ENCODE measurements around the gene BCAS1. TPM values are rescaled to one million over a fixed set of nuclear protein-coding genes. Genes with fewer than 3 reads are reported as not detected.

BCAS1 gene
- total RNA-seq, 1 experiment from 2014 or later, result 0.17 TPM

GRCh38 chr20:53983401-53983800 lies 87.0 kb downstream of the BCAS1 start:
- POLR2A ChIA-PET, result no interaction called here
- CTCF ChIA-PET, result no interaction called here
- intact Hi-C loops (cut with micrococcal nuclease), result loop anchor here (10.0 kb wide), 1 partner anchor 661 kb away; no protein-coding TSS in a partner anchor

More at GRCh38 chr20:53983401-53983800, 87.0 kb downstream of the BCAS1 start:
- H3K9me3 ChIP-seq (ENCODE audit: control insufficient read depth in 1 of 2, insufficient read depth in 1 of 2, low read depth in 1 of 2, low read length in 2 of 2), result no peaks in the 10 kb centered on the region
- H3K4me3 ChIP-seq (replicated peaks in 1 of 2; ENCODE audit: low read depth in 1 of 2, low read length in 2 of 2), result no peak overlapping the region
- no TSS peak for BruUV-seq (replicated peaks)
- ATAC-seq (no peak), DNase-seq (ENCODE audit: low read depth, low spot score) (no peak)
- TF ChIP-seq POLR2A (IDR thresholded peaks at IDR 0.05; ENCODE audit: borderline replicate concordance, extremely low read depth, insufficient read depth, insufficient read length) (no peak), ZFX (IDR thresholded peaks at IDR 0.05) (no peak), CTCF (IDR thresholded peaks at IDR 0.05 in 2 of 3, conservative IDR thresholded peaks at IDR 0.05 in 1 of 3; ENCODE audit: borderline replicate concordance in 1 of 3, insufficient read depth in 1 of 3, low read depth in 2 of 3, low read length in 2 of 3) (no peak), FOSL1 (IDR thresholded peaks at IDR 0.05; ENCODE audit: low read depth) (no peak), POLR2AphosphoS5 (IDR thresholded peaks at IDR 0.05; ENCODE audit: low read depth, low read length) (no peak), EZH2 (IDR thresholded peaks at IDR 0.05) (no peak), EGR1 (IDR thresholded peaks at IDR 0.05; ENCODE audit: low read depth) (no peak), CBX3 (IDR thresholded peaks at IDR 0.05; ENCODE audit: low read depth) (no peak), MAX (IDR thresholded peaks at IDR 0.05) (no peak), REST (IDR thresholded peaks at IDR 0.05; ENCODE audit: low read depth) (no peak), SRF (IDR thresholded peaks at IDR 0.05; ENCODE audit: low read depth) (no peak)
- H3K9ac ChIP-seq (ENCODE audit: low read length), result no peak overlapping the region
- no peak overlapping the region for H3K27ac ChIP-seq (ENCODE audit: low read depth, low read length)
- no peaks in the 10 kb centered on the region for H3K9me2 ChIP-seq (ENCODE audit: insufficient read depth)
- H4K20me1 ChIP-seq (ENCODE audit: insufficient read depth), result no peaks in the 10 kb centered on the region
- no peaks in the 10 kb centered on the region for H3K79me2 ChIP-seq (ENCODE audit: insufficient read depth, low read length)
- no peak overlapping the region for H3K4me2 ChIP-seq (ENCODE audit: low read length)
- no peak overlapping the region for H2AFZ ChIP-seq (ENCODE audit: low read depth, low read length, poor library complexity, severe bottlenecking)
- RAD21 ChIA-PET (ENCODE audit: low non-redundant PET in 1 of 2, low total read pairs in 2 of 2, uncharacterized antibody in 2 of 2, unreplicated experiment in 2 of 2), result no interaction called here
- no peaks in the 10 kb centered on the region for H3K4me1 ChIP-seq (ENCODE audit: control insufficient read depth in 1 of 2, insufficient read depth in 2 of 2, low read length in 2 of 2)
- H3K36me3 ChIP-seq (ENCODE audit: control insufficient read depth in 1 of 2, insufficient read depth in 2 of 2, low read length in 2 of 2), result no peaks in the 10 kb centered on the region
- H3K27me3 ChIP-seq (ENCODE audit: insufficient read depth, low read length), result peaks cover 3% of the 10 kb centered on the region; the same call in 1 of the 2 replicates
